Prostate gland (tissue), 2 donors: ENCODE data around the gene ZNF787.

Source experiments
- POLR2A ChIP-seq: fragments of 450-650 bp; IDR thresholded peaks from one replicate; pipeline ENCODE4 v1.6.1; 2016; ENCODE audit warnings: antibody characterized with exemption, mild to moderate bottlenecking
- POLR2AphosphoS5 ChIP-seq: sonication (generic); formaldehyde crosslinking; IDR thresholded peaks from one replicate; pipeline ENCODE4 v1.6.1; 2017; ENCODE audit warnings: antibody characterized with exemption
- TF ChIP-seq, protein P1 (sequence below), 4 experiments: fragments of 200-600 bp in 2 of 4; fragments of 450-650 bp in 2 of 4; sonication (generic) in 2 of 4; IDR thresholded peaks; 1 replicate in 3 of 4; 2 replicates in 1 of 4; pipeline ENCODE4 v1.5.1; 2016 to 2019; ENCODE audit warnings: antibody characterized with exemption in 4 of 4, mild to moderate bottlenecking in 2 of 4, moderate library complexity in 2 of 4

DNA sequence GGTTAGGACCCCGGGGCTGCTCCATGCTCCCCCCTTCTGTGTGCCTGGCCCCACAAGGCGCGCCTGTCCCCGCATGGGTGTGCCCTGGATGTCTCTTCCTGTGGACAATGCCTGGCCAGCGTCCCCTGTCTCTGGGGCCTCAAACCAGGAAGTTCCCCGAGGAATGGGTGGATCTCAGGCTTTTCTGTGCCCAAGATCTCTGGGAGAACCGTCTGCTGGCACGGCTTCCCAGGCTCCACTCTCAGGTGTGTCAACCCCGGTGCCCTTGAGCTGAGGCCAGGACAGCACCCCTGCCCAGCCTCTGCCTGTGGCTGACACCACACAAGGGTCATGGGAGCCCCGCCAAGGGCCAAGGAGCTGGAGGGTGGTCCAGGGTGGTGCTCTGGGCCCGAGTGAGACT lies 35.7 kb upstream of the ZNF787 start:
- TF ChIP-seq, protein P1, sequence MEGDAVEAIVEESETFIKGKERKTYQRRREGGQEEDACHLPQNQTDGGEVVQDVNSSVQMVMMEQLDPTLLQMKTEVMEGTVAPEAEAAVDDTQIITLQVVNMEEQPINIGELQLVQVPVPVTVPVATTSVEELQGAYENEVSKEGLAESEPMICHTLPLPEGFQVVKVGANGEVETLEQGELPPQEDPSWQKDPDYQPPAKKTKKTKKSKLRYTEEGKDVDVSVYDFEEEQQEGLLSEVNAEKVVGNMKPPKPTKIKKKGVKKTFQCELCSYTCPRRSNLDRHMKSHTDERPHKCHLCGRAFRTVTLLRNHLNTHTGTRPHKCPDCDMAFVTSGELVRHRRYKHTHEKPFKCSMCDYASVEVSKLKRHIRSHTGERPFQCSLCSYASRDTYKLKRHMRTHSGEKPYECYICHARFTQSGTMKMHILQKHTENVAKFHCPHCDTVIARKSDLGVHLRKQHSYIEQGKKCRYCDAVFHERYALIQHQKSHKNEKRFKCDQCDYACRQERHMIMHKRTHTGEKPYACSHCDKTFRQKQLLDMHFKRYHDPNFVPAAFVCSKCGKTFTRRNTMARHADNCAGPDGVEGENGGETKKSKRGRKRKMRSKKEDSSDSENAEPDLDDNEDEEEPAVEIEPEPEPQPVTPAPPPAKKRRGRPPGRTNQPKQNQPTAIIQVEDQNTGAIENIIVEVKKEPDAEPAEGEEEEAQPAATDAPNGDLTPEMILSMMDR (IDR thresholded peaks at IDR 0.05), result no peak
- TF ChIP-seq POLR2AphosphoS5 (no peak), POLR2A (no peak)
